ENCODE measurements around the gene DAPL1. TPM values are rescaled to one million over a fixed set of nuclear protein-coding genes. Genes with fewer than 3 reads are reported as not detected.

Gene DAPL1
- total RNA-seq, 3 donors from 2014 or later (not counting 1 experiment from before 2014, with no cell fraction given) = not detected

DNA sequence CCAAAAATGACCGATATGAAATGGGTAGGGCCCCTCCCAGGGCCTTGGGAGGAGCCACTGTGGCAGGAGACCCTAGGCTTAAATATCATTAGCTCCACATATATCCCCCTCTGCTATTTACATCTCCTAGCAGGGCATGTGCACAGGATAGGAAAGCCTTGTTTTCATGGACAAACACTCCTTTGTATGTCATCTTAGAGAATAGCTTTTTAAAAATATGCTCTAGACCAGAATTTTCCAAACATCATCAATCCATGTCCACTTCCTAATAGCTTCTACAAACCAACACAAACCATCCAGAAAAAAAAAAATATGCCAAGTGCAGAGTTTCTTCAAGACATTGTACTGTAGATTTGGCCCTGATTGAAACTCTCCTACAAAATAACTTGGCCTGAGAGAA, 10.8 kb downstream of the DAPL1 start:
- intact Hi-C loops (cut with micrococcal nuclease) = no loop called here
- H3K27me3 Mint-ChIP-seq (ENCODE audit: low read depth in 2 of 2) = peaks cover 0 to 12% of the 10 kb centered on the region in 2 donors
- ATAC-seq (no peak), DNase-seq (no peak)
- no peaks in the 10 kb centered on the region for H3K36me3 Mint-ChIP-seq
- Histone ChIP-seq H3K27ac (ENCODE audit: low read length) (no peak overlapping the region), H3K4me1 (ENCODE audit: control insufficient read depth, insufficient read depth, low read length) (no peaks in the 10 kb centered on the region), H3K36me3 (ENCODE audit: control insufficient read depth, insufficient read depth, low read length) (no peaks in the 10 kb centered on the region), H3K27me3 (ENCODE audit: control insufficient read depth, insufficient read depth, low read length) (no peaks in the 10 kb centered on the region), H3K4me3 (ENCODE audit: low read length) (no peak overlapping the region), H3K9me3 (ENCODE audit: control insufficient read depth, insufficient read depth, low read length) (no peaks in the 10 kb centered on the region)
- no peak overlapping the region for H3K4me3 Mint-ChIP-seq
- 50% methylated on average over 1 of the region's 1 CpG for WGBS (ENCODE audit: insufficient coverage)
- no peaks in the 10 kb centered on the region for H3K9me3 Mint-ChIP-seq
- no peak overlapping the region for H3K27ac Mint-ChIP-seq
- TF ChIP-seq, protein P1, sequence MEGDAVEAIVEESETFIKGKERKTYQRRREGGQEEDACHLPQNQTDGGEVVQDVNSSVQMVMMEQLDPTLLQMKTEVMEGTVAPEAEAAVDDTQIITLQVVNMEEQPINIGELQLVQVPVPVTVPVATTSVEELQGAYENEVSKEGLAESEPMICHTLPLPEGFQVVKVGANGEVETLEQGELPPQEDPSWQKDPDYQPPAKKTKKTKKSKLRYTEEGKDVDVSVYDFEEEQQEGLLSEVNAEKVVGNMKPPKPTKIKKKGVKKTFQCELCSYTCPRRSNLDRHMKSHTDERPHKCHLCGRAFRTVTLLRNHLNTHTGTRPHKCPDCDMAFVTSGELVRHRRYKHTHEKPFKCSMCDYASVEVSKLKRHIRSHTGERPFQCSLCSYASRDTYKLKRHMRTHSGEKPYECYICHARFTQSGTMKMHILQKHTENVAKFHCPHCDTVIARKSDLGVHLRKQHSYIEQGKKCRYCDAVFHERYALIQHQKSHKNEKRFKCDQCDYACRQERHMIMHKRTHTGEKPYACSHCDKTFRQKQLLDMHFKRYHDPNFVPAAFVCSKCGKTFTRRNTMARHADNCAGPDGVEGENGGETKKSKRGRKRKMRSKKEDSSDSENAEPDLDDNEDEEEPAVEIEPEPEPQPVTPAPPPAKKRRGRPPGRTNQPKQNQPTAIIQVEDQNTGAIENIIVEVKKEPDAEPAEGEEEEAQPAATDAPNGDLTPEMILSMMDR (IDR thresholded peaks at IDR 0.05) = no peak
- no peaks in the 10 kb centered on the region for H3K4me1 Mint-ChIP-seq

DNA sequence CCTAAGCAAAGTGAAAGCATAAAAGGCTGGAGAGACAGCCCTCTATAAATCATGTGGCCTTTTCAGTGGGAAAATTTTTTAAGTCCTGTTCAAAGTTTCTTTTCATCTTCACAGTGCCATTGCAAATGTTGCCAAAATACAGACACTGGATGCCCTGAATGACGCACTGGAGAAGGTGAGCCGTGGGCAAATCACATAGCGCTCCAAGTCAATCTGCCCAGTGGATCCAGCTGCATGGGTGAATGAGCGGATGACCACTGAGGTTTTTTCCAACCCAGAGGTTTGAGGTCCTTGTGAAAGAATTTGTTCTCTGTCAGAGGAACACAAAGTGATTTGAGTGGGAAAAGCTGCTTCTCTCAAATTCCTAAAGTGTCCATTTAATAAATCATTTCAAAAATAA, 11.8 kb downstream of the DAPL1 start:
- H3K4me1 ChIP-seq (ENCODE audit: control insufficient read depth, insufficient read depth, low read length) = no peaks in the 10 kb centered on the region
- DNase-seq (no peak), ATAC-seq (no peak)
- no peak overlapping the region for H3K4me3 ChIP-seq (ENCODE audit: low read length)
- H3K36me3 ChIP-seq (ENCODE audit: control insufficient read depth, insufficient read depth, low read length) = no peaks in the 10 kb centered on the region
- H3K27ac Mint-ChIP-seq = no peak overlapping the region
- TF ChIP-seq, protein P1 (IDR thresholded peaks at IDR 0.05) = no peak
- WGBS (ENCODE audit: insufficient coverage) = 96% methylated on average over 4 of the region's 4 CpGs
- no peaks in the 10 kb centered on the region for H3K9me3 ChIP-seq (ENCODE audit: control insufficient read depth, insufficient read depth, low read length)
- no peak overlapping the region for H3K4me3 Mint-ChIP-seq
- intact Hi-C loops (cut with micrococcal nuclease) = no loop called here
- no peaks in the 10 kb centered on the region for H3K4me1 Mint-ChIP-seq
- no peaks in the 10 kb centered on the region for H3K27me3 ChIP-seq (ENCODE audit: control insufficient read depth, insufficient read depth, low read length)
- H3K9me3 Mint-ChIP-seq = no peaks in the 10 kb centered on the region
- H3K36me3 Mint-ChIP-seq = no peaks in the 10 kb centered on the region
- peaks cover under 1 to 14% of the 10 kb centered on the region in 2 donors for H3K27me3 Mint-ChIP-seq (ENCODE audit: low read depth in 2 of 2)
- H3K27ac ChIP-seq (ENCODE audit: low read length) = no peak overlapping the region

DNA sequence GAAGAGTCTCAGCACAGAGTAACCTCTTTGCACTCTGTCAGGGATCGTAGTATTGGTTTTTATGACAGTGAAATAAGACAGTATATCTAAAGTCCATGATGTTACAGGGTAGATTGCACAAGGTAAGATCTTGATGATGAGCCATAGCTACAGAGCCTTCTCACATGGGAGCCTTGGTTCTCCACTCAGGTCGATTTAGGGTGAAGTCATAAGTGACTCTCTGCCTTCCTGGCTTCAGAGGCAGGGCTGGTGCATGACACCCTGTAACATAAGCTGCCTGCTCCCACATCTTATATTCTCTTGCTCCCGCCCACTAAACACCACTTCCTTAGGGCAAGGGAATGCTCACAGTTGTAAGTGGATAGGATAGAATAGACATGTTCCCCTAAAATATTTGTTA, 13.3 kb downstream of the DAPL1 start:
- H3K4me3 Mint-ChIP-seq = no peak overlapping the region
- WGBS (ENCODE audit: insufficient coverage) = 78% methylated on average over 2 of the region's 3 CpGs
- H3K27ac Mint-ChIP-seq = no peak overlapping the region
- no peak for ATAC-seq
- intact Hi-C loops (cut with micrococcal nuclease) = no loop called here
- no peaks in the 10 kb centered on the region for H3K4me1 Mint-ChIP-seq
- Histone ChIP-seq H3K4me1 (ENCODE audit: control insufficient read depth, insufficient read depth, low read length) (no peaks in the 10 kb centered on the region), H3K27me3 (ENCODE audit: control insufficient read depth, insufficient read depth, low read length) (no peaks in the 10 kb centered on the region), H3K9me3 (ENCODE audit: control insufficient read depth, insufficient read depth, low read length) (no peaks in the 10 kb centered on the region), H3K36me3 (ENCODE audit: control insufficient read depth, insufficient read depth, low read length) (no peaks in the 10 kb centered on the region), H3K27ac (ENCODE audit: low read length) (no peak overlapping the region), H3K4me3 (ENCODE audit: low read length) (no peak overlapping the region)
- H3K9me3 Mint-ChIP-seq = no peaks in the 10 kb centered on the region
- TF ChIP-seq, protein P1 (IDR thresholded peaks at IDR 0.05) = no peak
- peaks cover 6% of the 10 kb centered on the region in 2 donors for H3K27me3 Mint-ChIP-seq (ENCODE audit: low read depth in 2 of 2)
- no peaks in the 10 kb centered on the region for H3K36me3 Mint-ChIP-seq
- no peak for DNase-seq

DNA sequence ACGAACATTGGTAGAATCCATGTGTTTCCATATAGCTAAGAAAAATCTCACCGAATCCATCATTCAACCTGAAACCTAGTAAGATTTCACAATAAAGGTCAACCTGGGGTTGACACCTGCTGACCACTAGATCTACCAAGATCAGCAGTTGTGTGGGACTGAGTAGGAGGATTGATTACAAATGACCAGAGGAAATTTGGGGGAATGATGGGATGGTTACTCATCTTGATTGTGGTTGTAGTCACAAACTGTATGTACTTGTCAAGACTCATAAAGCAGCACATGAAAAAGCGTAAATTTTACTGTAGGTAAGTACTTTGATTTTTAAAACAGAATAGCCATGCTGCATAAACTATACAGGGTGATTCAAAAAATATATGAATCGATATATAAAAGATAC, 14.7 kb downstream of the DAPL1 start:
- Histone ChIP-seq H3K9me3 (ENCODE audit: control insufficient read depth, insufficient read depth, low read length) (no peaks in the 10 kb centered on the region), H3K36me3 (ENCODE audit: control insufficient read depth, insufficient read depth, low read length) (no peaks in the 10 kb centered on the region), H3K27ac (ENCODE audit: low read length) (no peak overlapping the region), H3K4me1 (ENCODE audit: control insufficient read depth, insufficient read depth, low read length) (no peaks in the 10 kb centered on the region), H3K27me3 (ENCODE audit: control insufficient read depth, insufficient read depth, low read length) (no peaks in the 10 kb centered on the region), H3K4me3 (ENCODE audit: low read length) (no peak overlapping the region)
- H3K36me3 Mint-ChIP-seq = no peaks in the 10 kb centered on the region
- no peak overlapping the region for H3K4me3 Mint-ChIP-seq
- peaks cover 6 to 12% of the 10 kb centered on the region in 2 donors for H3K27me3 Mint-ChIP-seq (ENCODE audit: low read depth in 2 of 2)
- H3K9me3 Mint-ChIP-seq = no peaks in the 10 kb centered on the region
- no peak for DNase-seq
- 82% methylated on average over 2 of the region's 4 CpGs for WGBS (ENCODE audit: insufficient coverage)
- TF ChIP-seq, protein P1 (IDR thresholded peaks at IDR 0.05) = no peak
- intact Hi-C loops (cut with micrococcal nuclease) = no loop called here
- H3K4me1 Mint-ChIP-seq = no peaks in the 10 kb centered on the region
- no peak for ATAC-seq
- no peak overlapping the region for H3K27ac Mint-ChIP-seq
